Mucosa of descending colon (tissue), 3 donors: ENCODE data around the gene SERTAD2. TPM values are rescaled to one million over a fixed set of nuclear protein-coding genes. Genes with fewer than 3 reads are reported as not detected.

ENCODE experiments used
- ATAC-seq: fragments of 200-7000 bp; cut with Tn5 transposase; one replicate; pipeline ENCODE4 v1.9.1; 2020; ENCODE audit warnings: mild to moderate bottlenecking, moderate library complexity
- DNase-seq, 3 donors: peaks; one replicate each; pipeline ENCODE4 v3.0.0-alpha.2; 2020
- H3K36me3 ChIP-seq: fragments of 200-600 bp; one replicate; pipeline ENCODE4 v1.8.0; 2021; ENCODE audit warnings: low read depth, mild to moderate bottlenecking
- H3K4me1 ChIP-seq: fragments of 200-600 bp; one replicate; pipeline ENCODE4 v1.8.0; 2021; ENCODE audit warnings: low read depth, mild to moderate bottlenecking
- H3K4me3 ChIP-seq: fragments of 200-600 bp; one replicate; pipeline ENCODE4 v1.8.0; 2021; ENCODE audit warnings: mild to moderate bottlenecking
- H3K9me3 ChIP-seq: fragments of 200-600 bp; one replicate; pipeline ENCODE4 v1.8.0; 2021; ENCODE audit warnings: mild to moderate bottlenecking
- CTCF ChIP-seq: fragments of 200-600 bp; IDR thresholded peaks from one replicate; pipeline ENCODE4 v1.8.0; 2022; ENCODE audit warnings: antibody characterized with exemption, mild to moderate bottlenecking
- intact Hi-C, 2 donors: fragments of 100-400 bp; cut with DNase I in 1 of 2; cut with micrococcal nuclease in 1 of 2; formaldehyde crosslinking; loops; one replicate each; pipeline versions ENCODE4 v1.11.0 to v1.11.1; 2022; cut with DNase I, micrococcal nuclease
- total RNA-seq, 3 donors: library from RNA; stranded (reverse); fragmentation: NEBNext Ultra II Directional in 2 of 3; extraction: Animal tissue kit (Norgen Biotek cat#: 25700) in 2 of 3; gene quantifications; one replicate each; pipeline versions ENCODE4 v1.2.1 to v1.2.4, GENCODE V29; 2021 to 2023
- donor health status: DM: no; HTN: no; CAD: no; lungs with moderate emphysema.
- donor health status: DM: no; HTN: no; CAD: no.
- donor health status: DM: no; HTN: yes; CAD: no.

SERTAD2 gene
- total RNA-seq, 3 donors from 2014 or later = 17.3 to 20.6 (median 20.6) TPM

DNA sequence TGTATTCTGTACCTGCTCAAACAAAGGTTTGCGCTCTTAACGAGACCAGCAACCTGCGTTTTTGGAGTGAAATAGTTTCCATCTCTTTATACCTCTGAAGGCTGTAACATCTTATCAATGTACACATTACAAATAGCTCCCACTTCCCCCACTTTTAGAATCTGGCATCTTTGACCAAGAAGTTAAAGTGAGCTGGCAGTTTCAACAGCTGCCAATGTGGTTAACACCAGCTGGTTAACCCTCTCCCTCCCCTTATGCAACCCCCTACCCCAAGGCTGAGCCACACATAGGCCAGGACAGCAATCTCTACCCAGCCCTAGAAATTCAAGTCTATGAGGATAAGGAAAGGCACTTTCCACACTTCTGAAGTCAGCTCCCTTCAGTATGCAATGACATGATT, 2.2 kb upstream of the SERTAD2 start:
- ATAC-seq (no peak), DNase-seq (no peak)
- no peaks in the 10 kb centered on the region for H3K9me3 ChIP-seq
- no peak overlapping the region for H3K4me3 ChIP-seq
- TF ChIP-seq CTCF = no peak
- intact Hi-C loops = loop anchor here in 1 of 2 donors (10.0 kb wide), 1 partner anchor 99 kb away; no protein-coding TSS in a partner anchor
- H3K36me3 ChIP-seq = no peaks in the 10 kb centered on the region
- peaks cover 18% of the 10 kb centered on the region for H3K4me1 ChIP-seq

DNA sequence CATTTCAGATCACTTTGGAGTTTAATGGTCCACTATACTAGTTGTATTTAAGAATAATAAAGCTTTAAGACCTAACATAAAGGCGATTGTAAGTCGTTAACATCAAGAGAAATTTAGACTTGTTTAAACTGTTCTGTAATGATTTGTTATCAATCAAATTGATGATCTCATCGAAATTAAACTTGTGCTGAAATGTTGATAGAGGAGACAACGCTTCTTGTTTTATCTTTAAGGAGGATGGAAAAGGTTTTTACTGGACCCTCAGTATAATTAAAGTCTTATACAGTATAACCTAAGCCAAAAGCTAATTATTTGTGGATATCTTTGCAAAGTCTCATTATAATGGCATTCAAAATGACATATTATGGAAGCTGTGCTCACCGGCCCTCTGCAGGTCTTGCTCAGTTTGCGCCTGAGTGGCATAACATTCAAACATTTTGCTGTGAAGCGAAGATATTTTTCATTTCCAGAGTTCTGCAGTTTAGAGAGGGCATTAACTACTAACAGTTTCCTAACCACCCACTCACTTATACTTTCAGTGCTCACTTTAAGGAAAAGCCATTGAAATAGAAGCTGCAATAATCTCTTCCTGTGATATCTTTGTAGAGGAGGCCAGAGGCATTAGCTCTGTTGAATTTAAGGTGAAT, 1.4 kb upstream of the SERTAD2 start:
- TF ChIP-seq CTCF = no peak
- H3K9me3 ChIP-seq = no peaks in the 10 kb centered on the region
- no peak overlapping the region for H3K4me3 ChIP-seq
- H3K4me1 ChIP-seq = peaks cover 24% of the 10 kb centered on the region
- ATAC-seq = no peak
- intact Hi-C loops = loop anchor here in 1 of 2 donors (10.0 kb wide), 1 partner anchor 100 kb away; no protein-coding TSS in a partner anchor
- H3K36me3 ChIP-seq = no peaks in the 10 kb centered on the region
- no peak for DNase-seq

DNA sequence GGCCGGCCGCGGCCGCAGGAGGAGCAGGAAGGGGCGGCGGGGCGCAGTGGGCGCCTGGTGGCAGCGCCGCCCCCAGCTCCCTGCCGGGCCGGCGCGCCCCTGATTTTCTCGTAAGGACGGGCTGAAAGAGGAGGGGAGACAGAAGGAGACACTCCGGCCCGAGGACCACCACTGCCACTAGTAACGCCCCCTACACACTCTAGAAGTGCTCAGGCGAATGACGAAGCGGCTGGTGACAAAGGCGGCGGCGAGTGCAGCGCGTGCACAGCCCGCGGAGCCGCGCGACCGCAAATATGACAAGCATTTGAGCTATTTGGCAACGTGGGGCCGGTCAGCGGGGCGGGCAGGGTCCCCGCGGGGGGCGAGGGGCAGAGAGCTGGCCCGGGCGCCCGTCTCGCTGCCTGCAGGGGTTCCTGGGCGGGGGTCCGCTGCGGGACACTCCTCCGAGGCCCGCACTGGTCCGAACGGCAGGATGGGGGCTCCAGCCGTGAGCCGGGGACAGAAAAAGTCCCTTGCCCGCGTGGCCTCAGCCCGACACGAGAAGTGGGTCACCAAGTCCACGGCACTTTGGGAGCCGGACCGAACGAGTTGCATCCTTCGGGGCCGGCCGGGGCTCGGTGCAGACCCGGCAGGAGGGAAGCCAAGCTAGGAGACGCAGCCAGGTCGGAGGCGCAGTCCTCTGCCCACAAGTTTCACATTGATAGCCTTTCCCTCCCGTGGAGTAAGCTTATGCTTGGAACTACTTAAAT, 524 bp upstream of the SERTAD2 start:
- peak; percentile 49 for ATAC-seq
- Histone ChIP-seq H3K36me3 (no peaks in the 10 kb centered on the region), H3K4me3 (peak overlapping the region; percentile 58), H3K9me3 (no peaks in the 10 kb centered on the region), H3K4me1 (peaks cover 33% of the 10 kb centered on the region)
- TF ChIP-seq CTCF = no peak
- intact Hi-C loops = loop anchor here (5.0 to 10.0 kb wide), 2 partner anchors 98 to 101 kb away; no protein-coding TSS in a partner anchor
- peak in 2 of 3 donors; percentile 75 to 89 for DNase-seq

- intact Hi-C loops = loop anchor here (5.0 to 10.0 kb wide), 2 partner anchors 100 to 102 kb away; no protein-coding TSS in a partner anchor
- TF ChIP-seq CTCF = no peak
- peak; percentile 55 to 76 (median 71) for DNase-seq
- Histone ChIP-seq H3K9me3 (no peaks in the 10 kb centered on the region), H3K36me3 (no peaks in the 10 kb centered on the region), H3K4me3 (peak overlapping the region; percentile 56), H3K4me1 (peaks cover 34% of the 10 kb centered on the region)
- peak; percentile 37 for ATAC-seq
These were observed 1.2 kb downstream of the SERTAD2 start for GRCh38 chr2:64652231-64653108.

- intact Hi-C loops = loop anchor here (5.0 to 10.0 kb wide), 2 partner anchors 101 to 103 kb away; no protein-coding TSS in a partner anchor
- TF ChIP-seq CTCF = no peak
These were observed 2.1 kb downstream of the SERTAD2 start for GRCh38 chr2:64651590-64651989.

More at GRCh38 chr2:64651590-64651989, 2.1 kb downstream of the SERTAD2 start:
- Histone ChIP-seq H3K4me1 (peaks cover 35% of the 10 kb centered on the region), H3K9me3 (no peaks in the 10 kb centered on the region), H3K36me3 (no peaks in the 10 kb centered on the region), H3K4me3 (no peak overlapping the region)
- DNase-seq = no peak
- no peak for ATAC-seq
